HG03108 (cell line): ENCODE results near the gene ELK3.
A peak's percentile ranks its signal among the peaks of the same experiment; 100 is the strongest.

Source experiments
- ATAC-seq: cut with Tn5 transposase; IDR thresholded peaks from one replicate; pipeline ENCODE4 v1.9.1; 2021; ENCODE audit warnings: moderate library complexity; ENCODE audit not compliant: unreplicated experiment

ELK3 gene

DNA sequence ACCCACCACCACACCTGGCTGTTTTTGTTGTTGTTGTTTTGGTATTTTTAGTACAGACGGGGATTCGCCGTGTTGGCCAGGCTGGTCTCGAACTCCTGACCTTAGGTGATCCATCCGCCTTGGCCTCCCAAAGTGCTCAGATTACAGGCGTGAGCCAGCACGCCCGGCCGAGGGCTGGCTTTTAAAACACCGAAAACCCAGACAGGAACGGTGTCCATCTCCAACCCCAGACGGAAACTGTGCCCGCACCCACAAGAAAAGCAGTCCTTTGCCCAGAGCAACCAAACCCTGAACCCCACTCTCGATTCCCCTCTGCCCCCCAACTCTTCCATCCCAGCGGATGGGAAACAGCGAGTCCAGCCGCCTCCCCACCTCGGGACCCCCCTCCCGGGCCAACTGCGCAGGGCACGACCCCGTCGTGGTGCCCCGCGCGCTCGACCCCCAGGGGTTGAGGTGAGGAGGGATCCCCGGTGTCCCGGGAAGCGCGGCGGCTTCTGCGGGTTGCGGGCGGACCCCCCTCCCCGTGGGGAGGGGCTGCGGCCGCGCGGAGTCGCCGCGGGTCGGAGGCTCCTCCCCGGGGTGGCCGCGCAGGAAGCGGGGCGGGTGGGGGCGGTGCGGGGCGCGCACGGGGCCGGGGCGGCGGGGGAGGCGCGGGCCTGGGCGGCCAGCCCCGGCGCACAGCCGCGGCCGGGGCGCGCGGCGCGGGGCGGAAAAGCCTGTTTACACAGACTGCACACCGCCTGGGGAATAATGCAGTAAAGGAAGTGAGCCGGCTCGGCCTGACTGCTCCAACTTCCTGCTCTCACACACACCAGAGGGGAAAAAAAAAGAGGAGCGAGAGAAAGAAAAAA, at the start of gene ELK3:
ELK3 (plus strand) TSS at position 651 of the 851 bp plus-strand sequence.
- peak; percentile 60 for ATAC-seq

DNA sequence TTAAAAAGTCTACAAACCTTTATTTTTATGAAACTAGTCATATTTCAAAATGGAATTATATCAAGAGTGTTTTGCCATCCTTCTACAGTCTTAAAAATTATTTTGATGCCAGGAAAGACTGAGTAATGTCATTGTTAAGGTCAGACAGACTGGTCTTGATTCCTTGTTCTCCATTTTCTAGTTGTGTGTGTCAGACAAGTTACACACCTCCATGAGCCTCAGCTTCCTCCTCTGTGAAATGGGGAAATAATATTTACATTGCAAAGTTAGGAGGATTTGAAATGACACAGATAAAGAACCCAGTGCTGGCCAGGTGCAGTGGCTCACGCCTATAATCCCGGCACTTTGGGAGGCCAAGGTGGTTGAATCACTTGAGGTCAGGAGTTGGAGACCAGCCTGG, 47.4 kb upstream of the ELK3 start:
- no peak for ATAC-seq

DNA sequence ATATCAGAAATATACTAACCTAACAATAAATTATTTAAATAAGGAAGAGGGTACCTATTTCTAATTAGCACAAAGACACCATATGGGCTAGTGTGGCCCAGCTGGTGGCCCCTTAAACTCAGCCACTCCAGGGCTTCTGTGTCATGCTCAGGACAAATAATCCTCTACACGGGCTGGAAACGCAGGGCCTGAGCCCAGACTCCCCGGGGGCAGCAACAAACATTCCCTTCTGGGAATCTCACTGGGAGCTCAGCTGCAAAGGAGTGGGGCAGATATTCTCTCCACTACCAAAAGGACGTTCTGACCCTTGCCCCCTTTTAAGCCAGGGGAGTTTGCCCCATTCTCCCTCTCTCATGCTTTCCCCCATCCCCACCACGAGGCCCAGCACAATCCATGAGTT, 43.7 kb upstream of the ELK3 start:
- ATAC-seq, result no peak

DNA sequence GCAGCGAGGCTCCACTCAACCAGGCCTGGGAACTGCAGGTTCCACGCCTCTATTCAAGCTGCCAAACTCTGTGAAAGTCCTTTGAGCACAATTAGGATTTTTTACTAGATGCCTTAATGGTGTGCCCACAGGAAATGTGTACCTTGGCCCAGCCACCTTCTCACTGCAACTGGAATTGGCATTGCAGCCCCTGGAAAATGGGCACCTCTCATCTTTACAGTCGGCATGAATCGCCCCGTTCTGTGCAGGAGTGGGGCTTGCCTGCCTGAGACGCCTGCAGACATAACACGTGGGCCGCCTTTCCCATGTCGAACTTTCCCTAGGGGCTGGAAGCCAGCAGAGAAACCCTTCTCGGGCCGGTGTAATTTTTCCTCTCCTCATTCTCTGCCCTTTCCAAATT, 42.0 kb upstream of the ELK3 start:
- no peak for ATAC-seq

DNA sequence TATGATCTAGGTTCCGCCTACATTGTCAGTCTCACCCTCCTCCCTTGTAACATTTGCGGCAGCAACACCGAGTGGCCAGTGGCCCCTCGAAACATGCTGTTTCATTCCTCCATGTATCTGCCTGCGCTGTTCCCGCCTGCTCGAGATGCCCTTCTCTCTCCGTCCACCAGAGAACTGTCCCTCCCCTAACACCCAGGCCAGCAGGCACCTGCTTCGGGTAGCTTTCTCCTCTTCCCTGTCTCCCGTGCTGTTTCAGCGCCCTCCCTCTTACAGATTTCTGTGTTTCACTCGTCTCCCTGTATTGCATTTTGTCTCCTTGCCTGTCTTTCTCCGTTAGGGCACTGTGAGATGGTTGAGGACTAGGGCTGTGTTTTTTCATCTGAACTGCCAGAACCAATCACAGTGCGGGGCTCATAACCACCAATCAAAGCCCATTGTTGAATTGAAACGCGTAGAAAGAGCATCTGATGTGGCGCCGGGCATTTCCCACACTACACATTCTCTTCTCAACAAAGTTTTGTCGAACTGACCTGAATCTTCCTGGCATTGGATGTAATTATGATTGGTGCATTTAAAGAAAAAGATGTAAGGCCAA, 40.9 kb upstream of the ELK3 start:
- no peak for ATAC-seq

DNA sequence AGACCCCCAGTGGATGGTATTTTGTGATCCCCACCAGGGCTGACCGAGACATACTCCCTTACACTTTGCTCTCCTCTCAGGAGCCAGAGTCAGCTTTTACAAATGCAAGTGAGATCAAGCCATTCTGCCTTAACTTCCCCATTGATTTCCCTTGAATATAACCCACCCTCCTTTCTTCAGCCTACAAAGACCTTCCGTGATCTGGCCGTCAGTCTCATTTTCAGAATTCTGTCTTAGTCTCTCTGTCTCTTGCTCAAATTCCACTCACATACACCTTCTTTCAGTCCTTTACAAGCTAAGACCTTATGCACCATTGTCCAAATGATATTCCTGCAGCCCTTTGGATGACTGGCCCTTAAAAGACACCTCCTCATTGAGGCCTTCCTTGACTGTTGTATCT, 39.0 kb upstream of the ELK3 start:
- ATAC-seq, result no peak

DNA sequence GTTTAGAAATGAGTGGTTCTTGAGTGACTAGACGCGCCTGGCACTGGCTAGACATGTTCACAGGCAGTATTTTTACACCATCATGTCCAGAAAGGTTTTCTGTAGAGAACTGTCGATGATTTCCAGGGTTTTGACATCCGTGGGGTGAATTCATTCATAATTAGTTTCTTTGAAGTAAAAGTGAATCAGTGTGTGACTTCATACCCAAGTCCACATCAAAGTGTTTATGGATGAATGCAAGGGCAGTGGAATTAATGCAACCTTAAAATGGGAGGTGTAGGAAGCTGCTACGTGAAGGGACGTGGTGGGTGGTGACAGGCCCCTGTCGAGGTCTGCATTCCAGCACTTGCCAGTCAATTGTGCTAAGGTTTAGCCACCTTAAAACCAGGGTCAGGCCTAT, 38.4 kb upstream of the ELK3 start:
- no peak for ATAC-seq

DNA sequence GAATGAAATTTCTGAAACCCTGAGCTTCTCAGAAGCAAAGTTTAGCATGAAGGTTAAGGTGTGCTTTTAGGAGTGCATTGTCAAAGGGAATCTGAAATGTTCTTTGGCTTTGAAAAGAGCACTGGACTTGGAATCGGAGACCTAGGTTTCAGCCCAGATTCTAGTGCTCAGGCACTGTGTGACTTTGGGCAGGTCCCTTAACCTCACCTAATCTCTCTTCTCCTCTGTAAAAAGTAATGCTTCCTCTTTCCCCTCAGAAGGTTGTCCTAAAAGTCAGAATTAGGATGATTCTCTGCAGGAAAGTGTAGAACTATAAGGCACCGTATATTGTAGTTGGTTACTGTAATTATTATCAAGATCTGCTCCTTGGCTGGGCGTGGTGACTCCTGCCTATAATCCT, 38.0 kb upstream of the ELK3 start:
- ATAC-seq, result no peak

DNA sequence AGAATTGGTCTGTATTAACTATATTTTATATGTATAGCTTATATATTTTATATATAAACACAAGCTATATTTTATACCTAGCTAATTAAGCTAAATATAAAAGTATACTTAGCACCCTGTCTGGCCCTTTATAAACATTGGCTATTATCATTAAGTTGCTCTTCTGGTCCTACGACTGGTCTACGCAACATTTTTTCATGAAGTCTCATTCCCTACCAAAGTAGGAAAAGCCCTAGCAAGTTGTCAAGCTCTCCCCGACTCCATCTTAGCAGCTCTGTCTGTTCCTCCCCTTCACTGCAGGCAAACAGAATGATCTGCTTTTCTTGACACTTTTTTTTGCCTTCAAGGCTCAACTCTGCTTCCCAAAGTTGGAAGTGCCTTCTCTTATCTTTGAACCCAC, 36.7 kb upstream of the ELK3 start:
- ATAC-seq, result no peak

DNA sequence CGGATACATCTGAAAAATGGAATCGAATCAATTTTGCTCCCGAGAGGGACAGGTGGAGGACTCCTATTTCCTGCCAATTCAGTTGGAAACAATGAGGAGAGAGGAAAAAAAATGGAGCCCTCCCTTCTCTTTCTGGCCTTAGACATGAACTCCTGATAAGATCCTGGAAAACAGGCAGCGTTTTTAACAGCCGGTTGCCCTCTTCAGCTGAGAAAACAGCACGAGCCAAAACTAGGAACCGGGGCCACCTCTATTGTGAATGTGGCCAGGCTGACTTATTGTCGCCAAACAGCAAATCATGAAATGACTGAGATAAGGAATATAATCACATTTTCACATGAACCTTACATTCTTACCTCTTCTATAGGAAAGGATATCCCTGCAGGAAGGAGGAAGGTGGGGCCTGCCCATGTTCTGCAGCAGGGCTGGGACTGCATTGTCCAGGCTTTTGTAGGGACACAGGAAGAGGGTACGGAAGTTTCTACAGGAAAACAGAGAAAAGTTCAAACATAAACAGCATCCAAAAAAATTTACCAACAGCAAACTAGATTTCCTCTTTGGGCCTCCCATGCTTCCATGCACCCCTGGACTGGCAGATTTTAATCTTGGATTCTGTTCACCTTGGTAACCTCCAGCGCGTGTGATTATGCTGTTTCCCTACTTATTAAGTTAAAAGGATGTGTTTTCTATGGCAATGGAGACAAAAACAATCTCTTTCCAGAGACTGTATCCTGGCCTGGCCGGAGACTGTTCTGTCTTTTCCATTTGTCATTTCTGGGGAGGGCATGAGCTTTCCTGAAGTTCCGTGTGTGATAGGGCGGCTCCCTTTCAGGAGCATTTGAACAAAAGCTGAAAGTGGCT, 29.0 kb upstream of the ELK3 start:
- ATAC-seq, result no peak

DNA sequence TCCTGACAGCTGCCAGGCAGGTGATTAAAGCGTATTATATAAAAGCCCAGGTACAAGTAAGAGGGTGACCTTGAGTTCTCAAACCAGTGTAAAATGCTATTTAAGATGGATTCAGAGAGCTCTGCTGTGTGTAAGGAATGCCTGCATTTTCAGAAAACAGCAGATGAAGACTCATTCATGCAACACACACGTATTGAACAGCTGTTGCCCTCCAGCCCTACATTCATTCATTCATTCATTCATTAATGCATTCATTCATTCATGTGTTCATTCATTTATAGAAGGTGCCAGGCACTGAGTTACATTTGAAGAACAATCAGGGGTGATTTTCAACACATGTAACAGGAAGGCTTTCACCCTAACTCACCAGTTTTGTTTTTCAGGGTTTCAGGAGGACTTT, 27.4 kb upstream of the ELK3 start:
- ATAC-seq, result no peak

DNA sequence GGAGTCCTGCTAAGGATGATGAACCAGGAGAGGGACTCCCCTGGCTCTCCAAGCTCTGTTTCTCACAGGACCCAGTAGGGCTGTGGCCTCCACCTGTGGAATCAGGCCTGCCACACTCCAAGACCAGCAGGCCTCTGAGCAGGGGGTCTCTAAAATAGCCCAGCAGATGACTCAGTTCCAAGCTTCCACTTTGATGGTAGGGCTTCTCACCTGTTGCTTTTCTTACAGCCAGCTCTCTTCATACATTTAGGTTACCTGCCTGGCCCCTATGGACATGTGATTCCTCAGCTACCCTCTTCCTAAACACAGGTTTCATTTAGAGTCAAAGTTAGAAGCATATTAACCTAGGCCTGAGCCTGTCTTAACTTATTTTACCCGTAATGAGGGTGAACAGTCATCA, 26.7 kb upstream of the ELK3 start:
- no peak for ATAC-seq

DNA sequence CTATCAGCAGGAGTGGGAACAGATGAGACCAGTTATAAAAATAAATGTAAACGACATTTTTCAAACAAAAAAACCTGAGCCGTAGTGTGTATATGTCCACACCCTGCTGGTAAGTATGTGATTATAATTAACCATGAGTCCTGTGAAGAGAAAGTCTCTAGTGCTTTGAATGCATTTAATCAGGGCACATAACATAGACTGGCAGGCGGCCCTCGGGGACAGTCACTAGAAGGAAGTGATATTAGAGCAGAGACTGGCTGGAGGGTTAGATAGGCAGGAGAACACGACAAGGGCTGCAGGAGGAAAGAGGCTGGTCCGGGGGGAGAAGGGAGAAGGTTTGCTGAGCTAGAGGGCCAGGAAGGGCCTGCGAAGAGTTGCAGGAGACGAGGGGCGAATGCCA, 23.8 kb upstream of the ELK3 start:
- ATAC-seq, result no peak

DNA sequence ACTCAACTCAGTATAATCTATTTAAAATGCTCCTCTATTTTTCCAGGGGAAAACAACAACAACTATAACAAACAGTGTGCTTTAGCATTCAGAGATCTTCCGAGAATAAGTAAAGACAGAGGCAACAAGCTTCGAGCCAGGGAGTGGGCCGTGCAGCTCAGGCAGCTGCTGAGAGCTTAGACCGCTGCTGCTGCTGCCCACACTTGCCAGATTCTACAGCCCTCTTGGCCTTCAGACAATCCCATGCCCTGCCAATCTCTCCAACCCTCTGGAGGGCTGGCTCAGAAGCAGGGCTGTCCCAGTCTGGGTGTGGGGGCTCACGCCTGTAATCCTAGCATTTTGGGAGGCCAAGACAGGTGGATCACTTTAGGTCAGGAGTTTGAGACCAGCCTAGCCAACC, 23.4 kb upstream of the ELK3 start:
- no peak for ATAC-seq

DNA sequence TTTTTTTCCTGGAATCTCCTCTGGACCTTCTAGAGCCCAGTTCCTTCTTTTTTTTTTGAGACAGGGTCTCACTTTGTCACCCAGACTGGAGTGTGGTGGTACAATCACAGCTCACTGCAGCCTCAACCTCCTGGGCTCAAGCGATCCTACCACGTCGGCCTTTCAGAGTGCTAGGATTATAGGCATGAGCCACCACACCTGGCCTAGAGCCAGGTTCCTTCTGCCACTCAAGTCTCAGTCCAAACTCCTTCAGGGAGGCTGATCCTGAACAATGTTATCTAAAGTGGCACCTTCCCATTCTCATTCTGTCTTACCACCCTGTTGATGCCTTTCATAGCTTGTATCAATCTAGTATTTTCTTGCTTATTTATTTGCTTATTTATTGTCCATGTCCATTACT, 22.3 kb upstream of the ELK3 start:
- ATAC-seq, result no peak

DNA sequence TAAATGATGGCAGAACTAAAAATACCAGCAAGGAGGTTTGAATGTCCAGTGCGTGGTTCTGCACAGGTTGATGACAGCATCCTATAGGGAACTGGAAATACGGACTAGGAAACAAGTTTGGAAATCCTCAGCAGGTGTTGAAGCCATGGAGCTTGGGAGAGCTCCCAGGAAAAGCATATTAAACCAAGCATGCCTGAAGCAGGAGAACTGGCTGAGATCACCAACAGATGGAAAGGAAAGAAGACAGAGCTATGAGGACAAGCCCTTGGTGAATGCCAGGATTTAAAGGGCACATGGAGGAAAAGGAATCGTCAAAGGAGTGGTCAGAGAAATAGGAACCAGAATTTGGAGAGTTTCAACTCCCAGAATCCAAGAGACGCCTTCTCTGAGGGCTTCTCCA, 21.2 kb upstream of the ELK3 start:
- ATAC-seq, result no peak

DNA sequence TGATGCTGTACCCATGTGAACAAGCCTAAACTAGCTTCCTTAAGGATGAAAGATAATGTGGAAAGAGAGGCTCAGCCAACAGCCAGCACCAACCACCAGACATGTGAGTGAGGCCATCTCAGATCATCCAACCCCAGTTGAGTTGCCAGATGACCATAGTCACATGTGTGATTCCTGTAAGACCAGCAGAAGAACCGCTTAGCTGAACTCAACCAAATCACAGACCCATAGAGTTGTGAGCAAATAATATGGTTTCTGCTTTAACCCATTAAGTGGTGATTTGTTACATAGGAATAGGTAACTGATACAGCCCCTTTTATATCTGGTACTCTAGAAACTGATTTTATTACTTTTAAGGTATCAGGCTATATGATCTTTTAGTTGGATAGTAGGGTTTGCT, 17.6 kb upstream of the ELK3 start:
- ATAC-seq, result no peak

DNA sequence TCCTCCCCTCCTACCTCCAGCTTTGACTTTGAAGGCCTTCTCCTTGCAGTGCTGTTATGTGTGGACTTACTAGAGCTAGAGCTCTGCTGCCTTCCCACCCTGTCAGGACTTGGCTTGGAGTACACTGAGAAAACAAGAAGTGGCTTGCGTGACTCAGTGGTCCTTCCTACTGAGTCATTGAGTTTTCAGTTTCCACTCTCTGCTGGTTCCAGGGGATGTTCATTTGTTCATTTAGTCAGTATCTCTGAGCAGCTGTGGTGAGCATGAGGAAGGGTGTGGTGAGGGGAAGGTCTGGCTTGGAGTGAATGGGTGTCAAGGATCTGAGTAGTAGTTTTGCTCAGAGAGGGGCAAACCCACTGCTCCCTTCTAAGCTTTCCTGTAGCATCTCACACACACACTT, 17.2 kb upstream of the ELK3 start:
- no peak for ATAC-seq

DNA sequence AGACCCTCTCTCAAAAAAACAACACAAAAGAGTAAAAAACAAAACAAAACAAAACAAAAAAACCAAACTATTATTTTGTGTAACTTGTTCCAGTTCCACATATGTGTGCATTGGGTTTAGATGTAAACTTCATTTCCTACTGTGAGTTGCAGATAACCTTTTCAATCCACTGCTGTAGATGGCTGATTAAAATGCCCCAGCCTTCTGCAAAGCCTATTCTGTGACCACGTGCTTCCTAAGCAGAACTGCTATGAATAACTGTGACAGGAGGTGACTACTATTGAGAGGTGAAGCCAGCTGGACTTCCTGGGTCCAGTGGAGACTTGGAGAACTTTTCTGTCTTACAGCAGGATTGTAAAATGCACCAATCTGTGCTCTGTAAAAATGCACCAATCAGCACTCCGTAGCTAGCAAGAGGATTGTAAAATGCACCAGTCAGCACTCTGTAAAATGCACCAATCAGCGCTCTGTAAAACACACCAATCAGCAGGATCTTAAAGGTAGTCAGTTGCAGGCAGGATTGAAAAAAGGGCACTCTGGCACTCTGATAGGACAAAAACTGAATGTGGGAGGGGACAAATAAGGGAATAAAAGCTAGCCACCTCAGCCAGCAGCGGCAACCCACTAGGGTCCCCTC, 10.3 kb upstream of the ELK3 start:
- no peak for ATAC-seq

DNA sequence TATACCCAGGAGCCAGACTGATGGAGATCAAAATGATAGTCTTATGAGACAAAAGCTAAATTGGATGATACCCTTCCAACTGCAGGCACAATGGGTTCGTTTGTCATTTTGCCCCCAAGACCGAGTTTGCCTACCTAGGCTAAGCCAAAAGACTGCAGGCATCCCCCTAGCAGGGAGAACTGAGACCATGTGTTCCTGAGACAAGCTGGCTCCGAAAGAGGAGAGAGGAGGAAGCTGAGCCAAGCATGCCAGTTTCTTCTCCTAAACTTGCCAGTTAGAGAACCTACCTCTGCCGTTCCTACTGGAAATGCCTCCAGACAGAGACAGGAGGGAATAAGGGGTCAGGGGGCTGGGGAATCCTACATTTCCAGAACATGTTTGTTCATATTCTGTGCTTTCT, 8.3 kb upstream of the ELK3 start:
- ATAC-seq, result no peak

DNA sequence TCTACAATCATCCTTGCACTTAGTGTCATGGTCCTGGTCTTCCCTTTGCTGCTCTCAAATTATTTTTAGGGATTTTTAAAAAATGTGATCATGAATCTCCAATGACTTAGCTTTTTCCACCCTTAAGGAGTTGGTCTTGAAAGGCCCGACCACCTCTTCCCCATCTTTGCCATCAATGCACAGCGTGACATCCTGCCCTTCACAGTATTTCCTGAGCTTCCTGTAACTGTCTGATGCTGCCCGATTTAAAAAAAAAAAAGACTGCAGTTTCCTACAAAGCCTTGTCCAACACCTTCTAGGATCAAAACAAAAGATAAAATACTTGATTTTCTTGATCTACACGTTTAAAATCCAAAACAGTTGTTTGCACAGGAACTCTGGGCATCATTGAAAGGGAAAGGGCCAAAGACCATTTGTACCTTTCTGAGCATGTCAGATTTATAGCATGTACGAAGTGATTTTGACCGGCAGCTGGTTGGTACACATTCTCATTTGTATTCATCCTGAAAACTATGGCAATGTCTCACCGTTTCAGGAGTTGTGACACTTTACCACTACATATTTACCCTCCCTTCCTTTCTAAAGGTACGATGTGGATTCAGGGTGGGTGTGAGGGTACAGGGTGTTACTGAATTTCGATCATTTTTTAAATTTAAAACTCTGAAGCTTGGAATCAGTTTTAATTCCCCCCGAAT, 7.4 kb upstream of the ELK3 start:
- ATAC-seq, result no peak
